IgD-negative memory B cell (primary cell): ENCODE results near the gene RHOC. TPM values are rescaled to one million over a fixed set of nuclear protein-coding genes. Genes with fewer than 3 reads are reported as not detected.

Experiments
- H3K27ac Mint-ChIP-seq, 3 donors: one replicate each; pipeline ENCODE4 v1.8.0; 2020 to 2022; ENCODE audit warnings: mild to moderate bottlenecking in 3 of 3, mixed read lengths in 3 of 3, moderate library complexity in 1 of 3
- H3K27me3 Mint-ChIP-seq: one replicate; pipeline ENCODE4 v1.8.0; 2021; ENCODE audit warnings: mixed read lengths
- H3K36me3 Mint-ChIP-seq: one replicate; pipeline ENCODE4 v1.8.0; 2020; ENCODE audit warnings: mild to moderate bottlenecking, mixed read lengths
- H3K4me1 Mint-ChIP-seq, 3 donors: one replicate each; pipeline ENCODE4 v1.8.0; 2020 to 2022; ENCODE audit warnings: mixed read lengths in 3 of 3, mild to moderate bottlenecking in 1 of 3
- H3K4me3 Mint-ChIP-seq, 4 donors: one replicate each; pipeline ENCODE4 v1.8.0; 2020 to 2022; ENCODE audit warnings: mild to moderate bottlenecking in 4 of 4, mixed read lengths in 4 of 4, moderate library complexity in 3 of 4
- H3K9me3 Mint-ChIP-seq, 3 donors: one replicate each; pipeline ENCODE4 v1.8.0; 2020 to 2021; ENCODE audit warnings: mixed read lengths in 3 of 3, mild to moderate bottlenecking in 1 of 3
- polyA plus RNA-seq: library from polyadenylated mRNA; unstranded; fragments of 300-500 nt; fragmentation: Illumina TruSeq; gene quantifications from one replicate; pipeline ENCODE4 v1.2.3, GENCODE V29; 2021

RHOC gene
- polyA plus RNA-seq, 1 donor from 2014 or later: 41.8 TPM

DNA sequence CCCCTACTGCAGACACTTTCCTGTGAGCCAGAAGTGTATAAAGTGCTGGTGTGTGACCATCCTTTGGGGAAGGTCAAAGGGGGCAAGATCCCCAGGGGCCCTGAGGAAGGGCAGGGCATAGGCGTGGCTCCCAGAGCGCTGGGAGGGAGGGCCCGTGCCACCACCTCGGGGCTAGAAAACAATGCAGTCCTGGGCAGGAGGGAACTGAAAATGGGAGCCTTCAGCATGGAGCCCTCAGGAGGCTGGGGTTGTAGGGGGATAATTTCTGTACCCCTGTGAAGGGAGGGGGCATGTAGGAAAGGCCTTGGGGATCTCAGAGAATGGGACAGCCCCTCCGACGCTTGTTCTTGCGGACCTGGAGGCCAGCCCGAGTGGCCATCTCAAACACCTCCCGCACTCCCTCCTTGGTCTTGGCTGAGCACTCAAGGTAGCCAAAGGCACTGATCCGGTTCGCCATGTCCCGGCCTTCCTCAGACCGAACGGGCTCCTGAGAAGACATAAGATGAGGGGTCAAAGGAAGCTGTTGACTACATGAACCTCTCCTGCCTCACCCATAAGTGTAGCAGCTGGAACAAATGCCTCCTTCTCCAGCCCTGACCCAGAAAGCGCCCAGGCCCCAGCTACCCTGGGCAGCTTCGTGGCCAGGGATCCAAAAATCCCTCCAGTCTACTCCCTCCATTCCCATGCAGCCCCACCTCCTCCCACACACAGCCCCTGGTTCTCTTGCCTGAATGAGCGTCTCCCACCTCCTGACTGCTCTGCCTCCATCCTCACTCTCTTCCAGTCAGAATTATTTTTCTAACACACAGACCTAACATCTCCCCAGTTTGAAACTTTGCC lies 5.5 kb downstream of the RHOC start:
- Mint-ChIP-seq H3K36me3 (peaks cover 1% of the 10 kb centered on the region), H3K4me1 (peaks cover 49 to 54% (median 52%) of the 10 kb centered on the region in 3 donors), H3K9me3 (no peaks in the 10 kb centered on the region), H3K27me3 (no peaks in the 10 kb centered on the region), H3K27ac (peak overlapping the region in 2 of 3 donors; percentile 83 to 84), H3K4me3 (peak overlapping the region in 3 of 4 donors; percentile 68 to 84 (median 83))

DNA sequence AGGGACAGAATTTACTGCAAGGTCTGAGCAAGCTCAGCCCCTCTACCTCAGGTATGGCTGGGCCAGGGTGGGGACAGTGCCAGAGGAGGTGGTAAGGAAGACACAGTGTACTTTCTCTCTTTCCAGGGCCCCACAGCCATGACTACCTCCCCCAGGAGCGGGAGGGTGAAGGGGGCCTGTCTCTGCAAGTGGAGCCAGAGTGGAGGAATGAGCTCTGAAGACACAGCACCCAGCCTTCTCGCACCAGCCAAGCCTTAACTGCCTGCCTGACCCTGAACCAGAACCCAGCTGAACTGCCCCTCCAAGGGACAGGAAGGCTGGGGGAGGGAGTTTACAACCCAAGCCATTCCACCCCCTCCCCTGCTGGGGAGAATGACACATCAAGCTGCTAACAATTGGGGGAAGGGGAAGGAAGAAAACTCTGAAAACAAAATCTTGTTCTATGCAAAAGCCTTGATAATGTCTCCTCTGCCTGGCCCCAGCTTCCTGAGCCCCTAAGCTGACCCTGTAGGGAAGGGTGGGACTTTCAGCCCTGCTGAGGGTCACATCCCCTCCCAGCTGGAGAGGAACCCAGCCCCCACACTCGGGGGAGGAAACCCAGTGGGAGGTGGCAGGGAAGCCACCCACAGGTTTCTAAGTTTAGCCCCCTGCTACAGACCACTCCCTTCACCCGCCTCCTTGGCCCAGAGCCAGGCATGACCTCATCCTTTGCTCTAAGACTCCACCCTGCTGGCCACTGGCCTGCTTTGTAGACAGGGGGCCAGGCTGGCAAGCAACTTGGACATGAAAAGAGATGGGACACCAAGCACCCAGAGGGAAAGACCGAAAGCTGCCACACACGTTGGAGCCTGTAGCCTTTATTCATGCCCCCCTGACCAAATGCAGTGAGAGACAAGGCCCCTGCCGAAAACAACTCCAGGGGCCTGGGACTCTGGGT lies 6.4 kb downstream of the RHOC start:
- peaks cover 46 to 53% (median 49%) of the 10 kb centered on the region in 3 donors for H3K4me1 Mint-ChIP-seq
- H3K27me3 Mint-ChIP-seq: no peaks in the 10 kb centered on the region
- peaks cover 1% of the 10 kb centered on the region for H3K36me3 Mint-ChIP-seq
- peak overlapping the region; percentile 52 to 84 (median 73) for H3K4me3 Mint-ChIP-seq
- H3K27ac Mint-ChIP-seq: peak overlapping the region; percentile 83 to 89 (median 85)
- no peaks in the 10 kb centered on the region for H3K9me3 Mint-ChIP-seq

DNA sequence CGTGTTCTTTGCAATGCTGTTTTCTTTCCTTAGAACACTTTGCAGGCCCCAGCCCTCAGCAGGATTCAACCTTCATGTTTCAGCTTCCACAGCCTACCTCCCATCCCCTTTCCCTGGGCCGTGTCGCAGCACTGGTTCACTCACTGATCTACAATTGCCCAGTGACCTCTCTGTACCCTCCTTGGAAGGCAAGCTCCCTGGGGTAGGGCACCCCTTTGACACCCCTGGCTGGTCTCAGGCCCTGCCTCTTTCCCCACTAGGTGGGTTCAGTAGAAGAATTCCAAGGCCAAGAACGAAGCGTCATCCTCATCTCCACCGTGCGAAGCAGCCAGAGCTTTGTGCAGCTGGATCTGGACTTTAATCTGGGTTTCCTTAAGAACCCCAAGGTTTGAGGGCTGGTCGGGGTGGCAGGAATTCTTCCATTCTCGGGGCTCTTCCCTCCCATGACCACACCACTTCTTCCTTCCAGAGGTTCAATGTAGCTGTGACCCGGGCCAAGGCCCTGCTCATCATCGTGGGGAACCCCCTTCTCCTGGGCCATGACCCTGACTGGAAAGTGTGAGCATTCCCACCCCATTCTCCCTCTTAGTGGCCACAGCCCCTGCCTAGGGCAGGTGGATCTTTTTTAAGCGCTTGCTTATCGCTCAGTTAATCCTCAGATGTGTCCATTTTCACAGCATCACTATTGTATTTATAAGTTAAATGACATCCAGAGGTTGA lies 7.3 kb downstream of the RHOC start:
- H3K4me1 Mint-ChIP-seq: peaks cover 37 to 47% (median 39%) of the 10 kb centered on the region in 3 donors
- H3K27ac Mint-ChIP-seq: peak overlapping the region; percentile 50 to 89 (median 78)
- H3K4me3 Mint-ChIP-seq: peak overlapping the region in 2 of 4 donors; percentile 39 to 84
- no peaks in the 10 kb centered on the region for H3K9me3 Mint-ChIP-seq
- H3K27me3 Mint-ChIP-seq: no peaks in the 10 kb centered on the region
- peaks cover 1% of the 10 kb centered on the region for H3K36me3 Mint-ChIP-seq

DNA sequence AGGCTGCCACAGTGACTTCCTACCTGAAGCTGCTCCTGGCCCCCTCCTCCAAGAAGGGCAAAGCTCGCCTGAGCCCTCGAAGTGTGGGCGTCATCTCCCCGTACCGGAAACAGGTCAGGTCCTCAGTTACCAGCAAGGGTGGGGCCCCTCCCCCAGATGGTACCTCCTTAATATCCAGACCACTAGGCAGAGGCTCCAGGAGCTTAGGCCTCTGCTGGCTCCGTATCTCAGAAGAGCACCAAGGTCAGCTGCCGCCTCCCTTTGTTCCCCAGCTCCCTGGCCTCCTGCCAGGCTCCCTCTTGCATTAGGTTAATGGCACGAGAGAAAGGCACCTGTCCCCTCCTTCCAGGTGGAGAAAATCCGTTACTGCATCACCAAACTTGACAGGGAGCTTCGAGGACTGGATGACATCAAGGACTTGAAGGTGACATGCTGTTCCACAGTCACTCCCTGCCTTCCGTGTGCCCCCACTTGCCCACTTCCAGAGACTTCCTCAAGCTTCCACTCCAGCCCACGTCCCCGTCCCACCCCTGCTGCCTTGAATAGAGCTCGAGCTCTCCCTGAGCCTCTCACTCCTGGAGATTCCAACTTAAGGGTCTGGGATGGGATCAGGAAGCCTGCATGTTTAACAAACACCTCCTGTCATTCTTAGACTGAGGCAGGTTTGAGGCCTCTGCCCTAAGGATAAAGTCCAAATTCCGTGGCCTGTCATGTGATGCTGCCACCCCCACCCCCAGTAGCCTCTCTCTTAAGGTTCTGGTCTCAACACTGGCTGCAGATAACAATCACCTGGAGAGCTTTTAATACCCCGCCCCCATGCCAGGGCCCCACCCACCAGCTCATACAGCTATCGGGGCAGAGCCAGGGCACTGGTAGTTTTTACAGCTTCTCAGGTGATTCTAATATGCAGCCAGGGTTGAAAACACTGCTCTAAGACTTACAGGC lies 8.3 kb downstream of the RHOC start:
- peak overlapping the region; percentile 43 to 78 (median 64) for H3K27ac Mint-ChIP-seq
- H3K36me3 Mint-ChIP-seq: peaks cover 1% of the 10 kb centered on the region
- H3K27me3 Mint-ChIP-seq: no peaks in the 10 kb centered on the region
- H3K9me3 Mint-ChIP-seq: no peaks in the 10 kb centered on the region
- peak overlapping the region in 1 of 4 donors; percentile 56 for H3K4me3 Mint-ChIP-seq
- peaks cover 34 to 40% (median 34%) of the 10 kb centered on the region in 3 donors for H3K4me1 Mint-ChIP-seq

DNA sequence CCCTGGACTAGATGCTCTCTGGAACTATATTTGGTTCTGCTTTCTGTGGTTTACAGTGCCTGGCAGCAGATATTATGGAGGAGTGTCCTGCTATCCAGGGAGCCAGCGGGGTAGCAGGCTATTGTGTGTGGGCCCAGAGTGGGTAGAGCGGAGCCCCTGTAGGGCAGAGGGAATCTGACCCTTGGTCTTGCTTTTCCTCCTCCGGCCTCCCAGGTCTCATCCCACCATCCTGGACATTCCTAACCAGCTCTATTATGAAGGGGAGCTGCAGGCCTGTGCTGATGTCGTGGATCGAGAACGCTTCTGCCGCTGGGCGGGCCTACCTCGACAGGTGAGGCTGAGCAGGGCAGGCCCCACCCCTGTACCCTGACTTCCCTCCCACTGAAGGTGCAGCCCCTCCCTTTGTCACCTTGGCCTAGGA lies 9.1 kb downstream of the RHOC start:
- Mint-ChIP-seq H3K36me3 (peaks cover 3% of the 10 kb centered on the region), H3K4me1 (peaks cover 30 to 35% (median 34%) of the 10 kb centered on the region in 3 donors), H3K27ac (no peak overlapping the region), H3K9me3 (no peaks in the 10 kb centered on the region), H3K27me3 (no peaks in the 10 kb centered on the region), H3K4me3 (no peak overlapping the region)

DNA sequence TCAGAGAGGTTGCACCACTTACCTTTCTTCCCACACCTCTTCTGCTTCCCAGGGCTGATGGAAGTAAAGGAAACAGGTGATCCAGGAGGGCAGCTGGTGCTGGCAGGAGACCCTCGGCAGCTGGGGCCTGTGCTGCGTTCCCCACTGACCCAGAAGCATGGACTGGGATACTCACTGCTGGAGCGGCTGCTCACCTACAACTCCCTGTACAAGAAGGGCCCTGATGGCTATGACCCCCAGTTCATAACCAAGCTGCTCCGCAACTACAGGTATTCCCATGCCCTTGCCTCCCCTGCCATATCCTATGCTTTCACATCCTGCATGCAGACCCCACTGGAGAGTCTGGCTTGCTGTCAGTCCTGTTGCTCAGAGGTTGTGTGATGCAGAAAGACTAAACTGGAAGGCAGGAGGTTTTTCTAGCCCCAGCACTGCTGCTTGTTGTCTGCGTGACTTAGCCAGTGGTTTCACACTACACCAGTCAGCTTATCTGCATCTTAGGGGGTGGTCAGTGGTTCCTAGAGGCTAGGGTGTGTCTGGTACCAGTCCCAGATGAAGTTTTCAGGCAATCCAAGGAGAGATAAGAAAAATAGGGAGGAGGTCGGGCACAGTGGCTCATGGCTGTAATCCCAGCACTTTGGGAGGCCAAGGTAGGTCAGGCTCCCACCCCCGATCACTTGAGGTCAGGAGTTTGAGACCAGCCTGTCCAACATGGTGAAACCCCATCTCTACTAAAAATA lies 10.2 kb downstream of the RHOC start:
- H3K27me3 Mint-ChIP-seq: no peaks in the 10 kb centered on the region
- H3K36me3 Mint-ChIP-seq: peaks cover 3% of the 10 kb centered on the region
- peak overlapping the region in 1 of 3 donors; percentile 31 for H3K27ac Mint-ChIP-seq
- peak overlapping the region in 1 of 4 donors; percentile 23 for H3K4me3 Mint-ChIP-seq
- H3K4me1 Mint-ChIP-seq: peaks cover 20 to 26% (median 24%) of the 10 kb centered on the region in 3 donors
- H3K9me3 Mint-ChIP-seq: no peaks in the 10 kb centered on the region

DNA sequence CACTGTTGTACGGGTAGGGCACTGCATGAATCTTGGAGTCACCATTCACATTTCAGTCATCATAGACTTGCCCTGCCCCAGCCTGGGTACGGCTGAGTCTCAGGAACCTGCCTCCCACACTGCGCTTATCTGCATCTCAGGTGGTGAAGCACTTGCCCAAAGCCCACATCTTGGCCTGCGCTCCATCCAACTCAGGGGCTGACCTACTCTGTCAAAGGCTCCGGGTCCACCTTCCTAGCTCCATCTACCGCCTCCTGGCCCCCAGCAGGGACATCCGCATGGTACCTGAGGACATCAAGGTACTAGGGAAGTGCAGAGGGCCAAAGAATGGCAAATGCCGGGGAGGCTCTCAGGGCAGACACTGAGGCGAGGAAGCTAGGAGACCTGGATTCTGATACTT lies 11.7 kb downstream of the RHOC start:
- Mint-ChIP-seq H3K4me3 (peak overlapping the region in 1 of 4 donors; percentile 28), H3K36me3 (peaks cover 2% of the 10 kb centered on the region), H3K4me1 (peaks cover 7 to 15% (median 11%) of the 10 kb centered on the region in 3 donors), H3K9me3 (no peaks in the 10 kb centered on the region), H3K27ac (no peak overlapping the region), H3K27me3 (no peaks in the 10 kb centered on the region)

DNA sequence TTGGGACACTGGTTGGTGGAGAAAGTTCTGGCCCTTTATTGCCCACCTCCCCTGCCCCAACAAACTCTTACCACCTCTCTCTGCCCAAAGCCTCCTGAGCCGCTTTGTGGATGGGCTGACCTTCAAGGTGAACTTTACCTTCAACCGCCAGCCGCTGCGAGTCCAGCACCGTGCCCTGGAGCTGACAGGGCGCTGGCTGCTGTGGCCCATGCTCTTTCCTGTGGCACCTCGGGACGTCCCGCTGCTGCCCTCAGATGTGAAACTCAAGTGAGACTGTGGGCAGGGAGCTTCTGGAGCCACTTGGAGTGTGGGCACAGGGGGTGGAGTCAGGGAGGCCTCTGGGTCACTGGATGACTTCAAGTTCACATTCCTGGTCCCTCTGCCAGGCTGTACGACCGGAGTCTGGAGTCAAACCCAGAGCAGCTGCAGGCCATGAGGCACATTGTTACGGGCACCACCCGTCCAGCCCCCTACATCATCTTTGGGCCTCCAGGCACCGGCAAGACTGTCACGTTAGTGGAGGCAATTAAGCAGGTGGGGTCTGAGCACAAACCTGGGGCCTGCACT lies 12.5 kb downstream of the RHOC start:
- H3K27ac Mint-ChIP-seq: no peak overlapping the region
- no peaks in the 10 kb centered on the region for H3K9me3 Mint-ChIP-seq
- no peak overlapping the region for H3K4me3 Mint-ChIP-seq
- H3K4me1 Mint-ChIP-seq: peaks cover 0 to 6% (median 3%) of the 10 kb centered on the region in 3 donors
- H3K27me3 Mint-ChIP-seq: no peaks in the 10 kb centered on the region
- peaks cover 2% of the 10 kb centered on the region for H3K36me3 Mint-ChIP-seq

DNA sequence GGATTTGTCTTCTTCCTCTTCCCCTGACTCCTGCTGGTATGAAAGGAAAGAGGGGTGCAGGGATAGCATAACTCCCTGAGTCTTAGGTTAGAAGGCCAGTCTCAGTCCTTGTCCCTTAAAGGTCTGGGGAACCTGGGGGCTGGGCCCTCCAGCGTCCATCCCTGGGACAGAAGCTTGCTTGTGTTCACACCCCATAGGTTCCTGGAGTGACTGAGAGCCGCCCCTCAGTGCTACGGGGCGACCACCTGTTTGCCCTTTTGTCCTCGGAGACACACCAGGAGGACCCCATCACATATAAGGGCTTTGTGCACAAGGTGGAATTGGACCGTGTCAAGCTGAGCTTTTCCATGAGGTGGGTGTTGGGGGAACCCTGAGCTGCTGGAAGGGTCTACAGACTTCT lies 13.1 kb downstream of the RHOC start:
- Mint-ChIP-seq H3K36me3 (peaks cover 2% of the 10 kb centered on the region), H3K27ac (no peak overlapping the region), H3K27me3 (no peaks in the 10 kb centered on the region), H3K4me3 (no peak overlapping the region), H3K4me1 (peaks cover 0 to under 1% (median 0%) of the 10 kb centered on the region in 3 donors), H3K9me3 (no peaks in the 10 kb centered on the region)

DNA sequence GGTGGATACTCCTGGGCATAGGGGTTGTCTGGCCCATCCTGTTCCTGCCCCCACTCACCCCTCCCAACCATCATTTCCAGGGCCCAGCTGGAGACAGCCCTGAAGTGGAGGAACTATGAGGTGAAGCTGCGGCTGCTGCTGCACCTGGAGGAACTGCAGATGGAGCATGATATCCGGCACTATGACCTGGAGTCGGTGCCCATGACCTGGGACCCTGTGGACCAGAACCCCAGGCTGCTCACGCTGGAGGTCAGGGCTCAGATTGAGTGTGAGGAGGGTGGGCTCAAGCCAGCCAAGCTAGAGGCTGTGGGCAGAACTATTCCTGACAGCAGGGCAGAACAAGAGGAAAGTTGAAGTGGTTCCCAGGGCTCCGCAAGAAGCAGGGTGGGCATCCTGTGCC lies 14.2 kb downstream of the RHOC start:
- Mint-ChIP-seq H3K27ac (no peak overlapping the region), H3K4me1 (no peaks in the 10 kb centered on the region), H3K9me3 (no peaks in the 10 kb centered on the region), H3K36me3 (peaks cover 3% of the 10 kb centered on the region), H3K4me3 (no peak overlapping the region), H3K27me3 (no peaks in the 10 kb centered on the region)

DNA sequence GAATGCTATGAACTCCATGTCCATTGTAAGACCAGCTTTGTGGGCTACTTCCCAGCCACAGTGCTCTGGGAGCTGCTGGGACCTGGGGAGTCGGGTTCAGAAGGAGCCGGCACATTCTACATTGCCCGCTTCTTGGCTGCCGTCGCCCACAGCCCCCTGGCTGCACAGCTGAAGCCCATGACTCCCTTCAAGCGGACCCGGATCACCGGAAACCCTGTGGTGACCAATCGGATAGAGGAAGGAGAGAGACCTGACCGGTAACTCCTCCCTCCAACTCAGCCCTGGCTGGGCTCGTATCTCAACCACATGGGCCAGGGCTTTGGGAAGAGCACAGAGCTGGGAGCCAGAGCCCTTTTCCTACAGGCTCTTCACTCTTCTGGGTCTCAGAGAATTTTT lies 17.1 kb downstream of the RHOC start:
- peaks cover 3 to 7% (median 5%) of the 10 kb centered on the region in 3 donors for H3K4me1 Mint-ChIP-seq
- H3K9me3 Mint-ChIP-seq: no peaks in the 10 kb centered on the region
- H3K27ac Mint-ChIP-seq: no peak overlapping the region
- H3K36me3 Mint-ChIP-seq: peaks cover 3% of the 10 kb centered on the region
- H3K27me3 Mint-ChIP-seq: no peaks in the 10 kb centered on the region
- no peak overlapping the region for H3K4me3 Mint-ChIP-seq

DNA sequence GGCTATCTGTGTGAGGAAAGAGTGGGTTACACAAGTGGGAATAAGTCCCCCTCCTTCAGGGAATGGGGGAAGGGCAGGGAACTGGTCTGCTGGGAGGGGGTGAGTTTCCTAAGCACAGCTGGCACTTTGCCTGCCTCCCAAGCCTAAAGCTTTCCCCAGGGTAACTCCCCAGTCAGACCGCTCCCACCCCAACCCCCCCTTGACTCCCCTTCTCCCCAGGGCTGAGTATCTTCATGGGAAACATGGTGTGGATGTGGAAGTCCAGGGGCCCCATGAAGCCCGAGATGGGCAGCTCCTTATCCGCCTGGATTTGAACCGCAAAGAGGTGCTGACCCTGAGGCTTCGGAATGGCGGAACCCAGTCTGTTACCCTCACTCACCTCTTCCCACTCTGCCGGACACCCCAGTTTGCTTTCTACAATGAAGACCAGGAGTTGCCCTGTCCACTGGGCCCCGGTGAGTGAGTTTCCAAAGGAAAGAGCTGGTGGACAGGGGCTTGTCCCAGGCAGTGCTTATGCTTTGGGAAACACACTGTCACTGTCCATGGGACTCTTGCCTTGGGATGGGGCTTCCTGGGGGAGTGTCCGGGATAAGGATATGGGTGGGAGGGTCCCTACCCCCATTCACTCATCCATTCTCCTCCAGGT lies 17.6 kb downstream of the RHOC start:
- Mint-ChIP-seq H3K36me3 (peaks cover 3% of the 10 kb centered on the region), H3K4me3 (no peak overlapping the region), H3K27ac (no peak overlapping the region), H3K4me1 (peaks cover 3 to 7% (median 5%) of the 10 kb centered on the region in 3 donors), H3K9me3 (no peaks in the 10 kb centered on the region), H3K27me3 (no peaks in the 10 kb centered on the region)
